Skeletal muscle cell (primary cell): ENCODE data around the gene STK24.
A peak's percentile ranks its signal among the peaks of the same experiment; 100 is the strongest.

Experiments used
- DNase-seq: peaks from one replicate; pipeline ENCODE4 v3.0.0-alpha.2; 2010; ENCODE audit warnings: low read depth
- H3K4me3 ChIP-seq: 2 replicates; pipeline ENCODE4 v1.5.1; 2011; ENCODE audit warnings: low read depth, mild to moderate bottlenecking, control low read depth, low read length, moderate library complexity

The STK24 gene

GRCh38 chr13:98500963-98501421 is 75.9 kb downstream of the STK24 start:
- DNase-seq = no peak
- no peak overlapping the region for H3K4me3 ChIP-seq

- DNase-seq = no peak
- no peak overlapping the region for H3K4me3 ChIP-seq
These were observed 79.9 kb downstream of the STK24 start for GRCh38 chr13:98496966-98497365.

- no peak for DNase-seq
- H3K4me3 ChIP-seq = no peak overlapping the region
These were observed 80.5 kb downstream of the STK24 start for GRCh38 chr13:98496479-98496791.

GRCh38 chr13:98495627-98496478 is 81.1 kb downstream of the STK24 start:
- H3K4me3 ChIP-seq = no peak overlapping the region
- no peak for DNase-seq

- DNase-seq = no peak
- H3K4me3 ChIP-seq = no peak overlapping the region
These were observed 82.1 kb downstream of the STK24 start for GRCh38 chr13:98494769-98495168.

- H3K4me3 ChIP-seq = no peak overlapping the region
- no peak for DNase-seq
These were observed 83.7 kb downstream of the STK24 start for GRCh38 chr13:98493042-98493712.

- DNase-seq = no peak
- no peak overlapping the region for H3K4me3 ChIP-seq
These were observed 84.4 kb downstream of the STK24 start for GRCh38 chr13:98492335-98493041.

GRCh38 chr13:98490866-98491265 is 86.0 kb downstream of the STK24 start:
- no peak overlapping the region for H3K4me3 ChIP-seq
- DNase-seq = no peak

GRCh38 chr13:98490195-98490836 is 86.6 kb downstream of the STK24 start:
- no peak for DNase-seq
- H3K4me3 ChIP-seq = no peak overlapping the region

GRCh38 chr13:98489446-98490194 is 87.3 kb downstream of the STK24 start:
- no peak overlapping the region for H3K4me3 ChIP-seq
- DNase-seq = no peak

- no peak overlapping the region for H3K4me3 ChIP-seq
- no peak for DNase-seq
These were observed 88.2 kb downstream of the STK24 start for GRCh38 chr13:98488736-98489135.

GRCh38 chr13:98487522-98487921 is 89.4 kb downstream of the STK24 start:
- DNase-seq = no peak
- H3K4me3 ChIP-seq = no peak overlapping the region

- DNase-seq = no peak
- no peak overlapping the region for H3K4me3 ChIP-seq
These were observed 89.9 kb downstream of the STK24 start for GRCh38 chr13:98487016-98487415.

GRCh38 chr13:98486412-98486811 is 90.5 kb downstream of the STK24 start:
- H3K4me3 ChIP-seq = no peak overlapping the region
- DNase-seq = no peak

GRCh38 chr13:98485561-98485960 is 91.3 kb downstream of the STK24 start:
- no peak overlapping the region for H3K4me3 ChIP-seq
- DNase-seq = no peak

- DNase-seq = peak; percentile 95
- H3K4me3 ChIP-seq = peak overlapping the region; percentile 27
These were observed 92.4 kb downstream of the STK24 start for GRCh38 chr13:98484289-98485219.

- no peak overlapping the region for H3K4me3 ChIP-seq
- no peak for DNase-seq
These were observed 93.2 kb downstream of the STK24 start for GRCh38 chr13:98483601-98484288.
